Uterus (tissue), 2 donors: ENCODE data around the gene LTBP1.

Experiments used
- POLR2A ChIP-seq, 2 donors: fragments of 450-650 bp; IDR thresholded peaks; one replicate each; pipeline ENCODE4 v1.6.1; 2016; ENCODE audit warnings: antibody characterized with exemption in 2 of 2, mild to moderate bottlenecking in 1 of 2, moderate library complexity in 1 of 2
- TF ChIP-seq, protein P1 (sequence below), 4 experiments: fragments of 200-600 bp in 2 of 4; fragments of 450-650 bp in 2 of 4; sonication (generic) in 2 of 4; IDR thresholded peaks; one replicate each; pipeline ENCODE4 v1.5.1; 2016 to 2019; ENCODE audit warnings: antibody characterized with exemption in 4 of 4, mild to moderate bottlenecking in 2 of 4, moderate library complexity in 1 of 4

DNA sequence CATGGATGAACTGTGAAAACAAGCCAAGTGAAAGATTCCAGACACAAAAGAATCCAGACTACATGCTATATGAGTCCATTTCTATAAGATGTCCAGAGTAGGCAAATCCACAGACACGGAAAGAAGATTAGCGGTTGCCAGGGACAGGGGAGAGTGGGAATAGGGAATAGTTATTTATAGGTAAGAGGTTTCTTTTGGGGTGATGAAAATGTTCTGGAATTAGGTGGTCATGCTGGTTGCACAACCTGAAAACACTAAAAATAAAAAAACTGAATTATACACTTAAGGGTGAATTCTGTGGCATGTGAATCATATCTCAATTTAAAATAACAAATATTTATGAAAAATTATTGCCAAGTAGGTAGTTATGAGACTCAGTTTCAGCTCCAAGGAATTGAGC, 168.4 kb downstream of the LTBP1 start:
- TF ChIP-seq, protein P1, sequence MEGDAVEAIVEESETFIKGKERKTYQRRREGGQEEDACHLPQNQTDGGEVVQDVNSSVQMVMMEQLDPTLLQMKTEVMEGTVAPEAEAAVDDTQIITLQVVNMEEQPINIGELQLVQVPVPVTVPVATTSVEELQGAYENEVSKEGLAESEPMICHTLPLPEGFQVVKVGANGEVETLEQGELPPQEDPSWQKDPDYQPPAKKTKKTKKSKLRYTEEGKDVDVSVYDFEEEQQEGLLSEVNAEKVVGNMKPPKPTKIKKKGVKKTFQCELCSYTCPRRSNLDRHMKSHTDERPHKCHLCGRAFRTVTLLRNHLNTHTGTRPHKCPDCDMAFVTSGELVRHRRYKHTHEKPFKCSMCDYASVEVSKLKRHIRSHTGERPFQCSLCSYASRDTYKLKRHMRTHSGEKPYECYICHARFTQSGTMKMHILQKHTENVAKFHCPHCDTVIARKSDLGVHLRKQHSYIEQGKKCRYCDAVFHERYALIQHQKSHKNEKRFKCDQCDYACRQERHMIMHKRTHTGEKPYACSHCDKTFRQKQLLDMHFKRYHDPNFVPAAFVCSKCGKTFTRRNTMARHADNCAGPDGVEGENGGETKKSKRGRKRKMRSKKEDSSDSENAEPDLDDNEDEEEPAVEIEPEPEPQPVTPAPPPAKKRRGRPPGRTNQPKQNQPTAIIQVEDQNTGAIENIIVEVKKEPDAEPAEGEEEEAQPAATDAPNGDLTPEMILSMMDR (IDR thresholded peaks at IDR 0.05): no peak
- TF ChIP-seq POLR2A (IDR thresholded peaks at IDR 0.05): no peak
